Measurements from ENCODE around the gene KRTAP20-4.

The KRTAP20-4 gene

GRCh38 chr21:30625449-30626165, 5.2 kb downstream of the KRTAP20-4 start:
- no peak overlapping the region for H3K27ac Mint-ChIP-seq
- no peaks in the 10 kb centered on the region for H3K36me3 Mint-ChIP-seq
- no peak for ATAC-seq
- H3K4me3 Mint-ChIP-seq, result no peak overlapping the region
- H3K27me3 Mint-ChIP-seq, result no peaks in the 10 kb centered on the region
- peaks cover 4% of the 10 kb centered on the region for H3K9me3 Mint-ChIP-seq
- H3K4me1 Mint-ChIP-seq, result no peaks in the 10 kb centered on the region

DNA sequence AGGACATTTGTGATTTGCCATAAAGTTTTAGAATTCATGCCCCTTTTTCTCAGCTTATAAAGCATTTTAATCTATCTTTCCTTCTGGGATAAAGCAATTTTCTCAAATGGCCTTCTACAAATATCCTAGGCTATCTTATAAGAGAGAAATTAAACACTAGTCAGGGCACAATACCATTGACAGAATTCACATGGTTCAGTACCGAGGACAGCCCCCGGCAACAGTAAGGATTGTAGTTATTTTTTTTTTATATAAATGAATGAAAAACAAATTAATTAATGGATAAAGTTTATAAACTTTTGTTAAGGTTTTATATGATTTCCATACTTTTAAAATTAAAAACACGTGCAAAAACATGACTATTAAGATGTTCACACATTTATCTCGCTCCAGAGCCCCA, 7.7 kb downstream of the KRTAP20-4 start:
- Mint-ChIP-seq H3K27me3 (no peaks in the 10 kb centered on the region), H3K9me3 (peaks cover 6% of the 10 kb centered on the region)
- ATAC-seq, result no peak

DNA sequence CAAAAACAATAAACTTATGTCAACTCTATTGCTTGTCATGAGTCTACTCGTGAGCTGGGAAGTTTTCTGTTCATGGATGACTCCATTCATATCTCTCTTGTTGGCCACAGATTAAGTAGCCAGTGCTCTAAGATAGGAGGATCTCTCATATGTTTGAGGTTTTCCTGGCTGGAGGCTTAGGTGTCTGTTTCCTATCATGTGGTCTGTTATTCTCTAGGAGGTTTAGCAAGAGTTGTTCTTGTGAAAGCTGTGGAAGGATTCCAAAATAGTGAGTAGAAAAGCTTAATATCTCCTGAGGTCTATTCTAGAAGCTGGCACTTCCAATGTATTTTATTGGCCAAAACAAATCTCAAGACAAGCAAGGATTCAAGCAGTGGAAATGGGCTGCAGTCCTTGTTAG, 8.8 kb downstream of the KRTAP20-4 start:
- no peaks in the 10 kb centered on the region for H3K36me3 Mint-ChIP-seq
- no peak for ATAC-seq
- H3K9me3 Mint-ChIP-seq, result peaks cover 6% of the 10 kb centered on the region
- H3K27ac Mint-ChIP-seq, result no peak overlapping the region
- H3K4me3 Mint-ChIP-seq, result no peak overlapping the region
- H3K27me3 Mint-ChIP-seq, result no peaks in the 10 kb centered on the region
- no peaks in the 10 kb centered on the region for H3K4me1 Mint-ChIP-seq

More for the DNA sequence above, 7.7 kb downstream of the KRTAP20-4 start:
- H3K4me3 Mint-ChIP-seq, result no peak overlapping the region
- no peak overlapping the region for H3K27ac Mint-ChIP-seq
- no peaks in the 10 kb centered on the region for H3K4me1 Mint-ChIP-seq
- no peaks in the 10 kb centered on the region for H3K36me3 Mint-ChIP-seq

GRCh38 chr21:30634906-30635305, 14.5 kb downstream of the KRTAP20-4 start, which contains the start of gene KRTAP20-2:
Gene KRTAP20-2, plus strand, starts transcription at chr21:30635206. Its CDS starts 58 bp downstream, at chr21:30635264.
- Mint-ChIP-seq H3K9me3 (peaks cover 3% of the 10 kb centered on the region), H3K4me1 (no peaks in the 10 kb centered on the region), H3K27ac (no peak within 1 kb of the TSS), H3K4me3 (no peak within 1 kb of the TSS), H3K36me3 (no peaks in the 10 kb centered on the region), H3K27me3 (no peaks in the 10 kb centered on the region)
- ATAC-seq, result no peak

- no peaks in the 10 kb centered on the region for H3K4me1 Mint-ChIP-seq
- H3K36me3 Mint-ChIP-seq, result no peaks in the 10 kb centered on the region
- H3K4me3 Mint-ChIP-seq, result no peak overlapping the region
- no peaks in the 10 kb centered on the region for H3K27me3 Mint-ChIP-seq
- peaks cover 2% of the 10 kb centered on the region for H3K9me3 Mint-ChIP-seq
- no peak overlapping the region for H3K27ac Mint-ChIP-seq
- no peak for ATAC-seq
Observed at GRCh38 chr21:30638686-30639085, 18.3 kb downstream of the KRTAP20-4 start.

DNA sequence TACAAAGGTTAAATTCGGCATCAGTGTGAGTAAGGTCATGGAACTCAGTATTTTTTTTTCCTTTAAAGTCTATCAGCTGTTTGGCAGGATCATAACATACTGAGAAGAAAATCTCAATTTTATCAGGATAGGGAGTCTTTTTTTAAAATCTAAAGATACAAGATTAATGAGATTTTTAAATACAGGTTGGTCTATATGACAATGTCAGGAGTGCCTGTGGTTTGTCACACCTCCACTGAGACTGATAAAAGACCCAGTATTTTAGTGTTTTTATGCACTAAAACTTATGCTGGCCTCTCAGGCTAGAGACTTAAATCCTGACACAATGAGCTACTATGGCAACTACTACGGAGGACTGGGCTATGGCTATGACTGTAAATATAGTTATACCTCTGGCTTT, 22.1 kb downstream of the KRTAP20-4 start, which contains the start of gene KRTAP20-3:
TSS of gene KRTAP20-3 (plus strand) at position 301 of the 400 bp plus-strand sequence.
- H3K9me3 Mint-ChIP-seq, result peaks cover 12% of the 10 kb centered on the region
- no peaks in the 10 kb centered on the region for H3K27me3 Mint-ChIP-seq
- H3K36me3 Mint-ChIP-seq, result no peaks in the 10 kb centered on the region
- H3K4me3 Mint-ChIP-seq, result no peak within 1 kb of the TSS
- ATAC-seq, result no peak
- H3K4me1 Mint-ChIP-seq, result no peaks in the 10 kb centered on the region
- H3K27ac Mint-ChIP-seq, result no peak within 1 kb of the TSS

- H3K27ac Mint-ChIP-seq, result no peak overlapping the region
- H3K4me1 Mint-ChIP-seq, result no peaks in the 10 kb centered on the region
- H3K36me3 Mint-ChIP-seq, result no peaks in the 10 kb centered on the region
- ATAC-seq, result no peak
- no peaks in the 10 kb centered on the region for H3K27me3 Mint-ChIP-seq
- peaks cover 12% of the 10 kb centered on the region for H3K9me3 Mint-ChIP-seq
- H3K4me3 Mint-ChIP-seq, result no peak overlapping the region
Observed at GRCh38 chr21:30646904-30647414, 26.5 kb downstream of the KRTAP20-4 start.

GRCh38 chr21:30652891-30653290, 32.5 kb downstream of the KRTAP20-4 start:
- Mint-ChIP-seq H3K36me3 (no peaks in the 10 kb centered on the region), H3K4me3 (no peak overlapping the region), H3K27me3 (no peaks in the 10 kb centered on the region), H3K4me1 (no peaks in the 10 kb centered on the region), H3K9me3 (peaks cover 5% of the 10 kb centered on the region), H3K27ac (no peak overlapping the region)
- no peak for ATAC-seq

DNA sequence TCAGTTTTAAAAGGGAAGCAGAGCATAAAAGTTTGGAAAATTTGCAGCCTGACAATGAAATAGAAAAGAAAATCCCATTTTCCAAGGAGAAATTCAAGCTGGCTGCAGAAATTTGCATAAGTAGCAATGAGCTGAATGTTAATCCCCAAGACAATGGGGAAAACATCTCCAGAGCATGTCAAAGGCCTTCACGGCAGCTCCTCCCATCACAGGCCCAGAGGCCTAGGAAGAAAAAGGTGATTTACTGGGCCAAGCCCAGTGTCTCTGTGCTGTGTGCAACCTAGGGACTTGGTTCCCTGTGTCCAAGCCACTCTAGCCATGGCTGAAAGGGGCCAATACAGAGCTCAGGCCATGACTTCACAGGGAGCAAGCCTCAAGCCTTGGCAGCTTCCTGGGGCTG, 48.3 kb downstream of the KRTAP20-4 start:
- ATAC-seq, result no peak
- H3K36me3 Mint-ChIP-seq, result no peaks in the 10 kb centered on the region
- no peaks in the 10 kb centered on the region for H3K4me1 Mint-ChIP-seq
- H3K27ac Mint-ChIP-seq, result no peak overlapping the region
- no peak overlapping the region for H3K4me3 Mint-ChIP-seq
- H3K9me3 Mint-ChIP-seq, result peaks cover 7% of the 10 kb centered on the region
- no peaks in the 10 kb centered on the region for H3K27me3 Mint-ChIP-seq
